ENCODE results near the gene PACRG.
"Not testable (repeated sequence)": the region's sequence is repeated elsewhere in the genome, so short reads cannot be mapped to it uniquely, and the experiment has no call there.

PACRG gene

DNA sequence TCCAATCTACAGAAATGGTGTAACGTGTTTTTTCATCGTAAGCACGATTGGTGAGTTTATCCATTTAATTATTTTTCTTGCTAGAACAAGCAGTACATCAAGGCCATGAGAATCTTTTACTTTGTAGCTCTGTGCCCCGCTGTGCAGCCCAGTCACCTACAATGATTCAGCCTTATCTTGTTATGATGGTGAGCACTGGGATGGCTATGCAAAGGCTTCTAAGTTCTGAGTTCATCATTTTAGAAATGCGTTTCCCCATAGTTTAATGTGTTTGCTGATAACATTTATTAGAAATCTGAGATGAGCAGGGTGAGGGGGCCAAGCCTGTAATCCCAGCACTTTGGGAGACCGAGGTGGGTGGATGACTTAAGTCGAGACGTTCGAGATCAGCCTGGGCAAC lies 575.0 kb downstream of the PACRG start:
- no peaks in the 10 kb centered on the region for H3K36me3 ChIP-seq (ENCODE audit: insufficient read depth, low read length)
- no peak overlapping the region for H3K9ac ChIP-seq (ENCODE audit: low read length)
- H3K9me3 ChIP-seq (ENCODE audit: low read length): no peaks in the 10 kb centered on the region
- no peak overlapping the region for H3K4me3 ChIP-seq (ENCODE audit: low read depth in 1 of 2, low read length in 2 of 2)
- no peaks in the 10 kb centered on the region for H3K27me3 ChIP-seq (ENCODE audit: control insufficient read depth in 1 of 2, insufficient read depth in 2 of 2, low read length in 2 of 2)
- no peak overlapping the region for H3K27ac ChIP-seq (ENCODE audit: low read depth, low read length)
- no peaks in the 10 kb centered on the region for H3K4me1 ChIP-seq (ENCODE audit: insufficient read depth, low read length)

DNA sequence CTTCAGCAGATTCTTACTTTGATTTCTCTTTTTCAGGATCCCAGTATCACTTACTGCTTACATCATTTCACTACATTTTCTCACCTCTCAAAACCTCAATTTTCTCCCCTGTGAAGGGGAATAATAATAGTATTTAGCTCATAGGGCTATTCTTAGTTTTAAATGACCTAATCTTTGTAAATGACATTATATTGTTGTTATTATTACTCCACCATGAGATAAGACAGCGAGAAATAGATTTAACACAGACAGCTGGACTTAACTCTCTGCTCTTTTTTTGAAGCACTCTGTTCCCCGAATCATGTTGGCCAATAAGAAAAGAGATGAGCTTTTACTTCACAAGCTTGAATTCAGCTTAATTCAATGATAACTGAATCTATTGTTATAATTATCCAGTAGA lies 578.2 kb downstream of the PACRG start:
- H3K27me3 ChIP-seq (ENCODE audit: control insufficient read depth in 1 of 2, insufficient read depth in 2 of 2, low read length in 2 of 2): no peaks in the 10 kb centered on the region
- no peak overlapping the region for H3K9ac ChIP-seq (ENCODE audit: low read length)
- H3K4me1 ChIP-seq (ENCODE audit: insufficient read depth, low read length): no peaks in the 10 kb centered on the region
- no peak overlapping the region for H3K27ac ChIP-seq (ENCODE audit: low read depth, low read length)
- H3K4me3 ChIP-seq (ENCODE audit: low read depth in 1 of 2, low read length in 2 of 2): no peak overlapping the region
- H3K36me3 ChIP-seq (ENCODE audit: insufficient read depth, low read length): no peaks in the 10 kb centered on the region
- no peaks in the 10 kb centered on the region for H3K9me3 ChIP-seq (ENCODE audit: low read length)

DNA sequence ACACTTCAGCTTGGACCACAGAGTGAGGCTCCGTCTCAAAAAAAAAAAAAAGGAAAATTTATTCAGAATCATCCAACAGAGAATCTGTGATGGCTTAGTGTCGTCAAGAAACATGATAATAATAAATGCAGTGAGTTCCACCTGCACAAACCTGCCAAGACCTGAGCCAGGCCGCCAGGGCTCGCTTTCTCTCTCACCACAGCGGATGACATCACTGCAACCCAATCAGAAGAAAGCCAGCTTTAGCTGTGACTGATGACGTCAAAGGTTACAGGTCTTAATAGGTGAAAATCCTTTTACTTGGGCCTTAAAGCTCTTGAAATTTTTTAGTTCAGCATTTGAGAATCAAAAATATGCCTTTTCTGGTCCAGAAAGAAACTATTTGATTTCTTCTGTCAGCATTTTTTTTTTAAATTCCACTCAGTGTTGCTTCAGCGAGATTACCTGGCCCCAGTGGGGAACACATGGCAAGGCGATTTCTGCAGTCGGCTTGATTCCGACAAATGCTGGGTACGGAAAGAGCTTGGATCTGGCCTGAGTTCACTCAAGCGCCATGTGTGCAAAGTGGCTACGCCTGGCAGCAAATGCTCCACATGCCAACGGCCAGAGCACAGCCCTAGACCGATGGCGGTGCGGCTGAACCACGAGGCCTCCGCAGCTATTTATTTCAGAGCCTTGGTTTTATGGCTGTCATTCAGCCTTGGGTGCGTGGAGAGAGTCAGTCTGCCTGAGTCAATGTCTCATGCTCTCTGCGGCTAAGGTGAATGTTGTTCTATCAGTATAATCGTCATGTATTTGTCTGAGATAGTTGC lies 581.1 kb downstream of the PACRG start:
- no peak overlapping the region for H3K9ac ChIP-seq (ENCODE audit: low read length)
- no peaks in the 10 kb centered on the region for H3K27me3 ChIP-seq (ENCODE audit: control insufficient read depth in 1 of 2, insufficient read depth in 2 of 2, low read length in 2 of 2)
- H3K9me3 ChIP-seq (ENCODE audit: low read length): no peaks in the 10 kb centered on the region
- no peaks in the 10 kb centered on the region for H3K4me1 ChIP-seq (ENCODE audit: insufficient read depth, low read length)
- H3K27ac ChIP-seq (ENCODE audit: low read depth, low read length): no peak overlapping the region
- no peak overlapping the region for H3K4me3 ChIP-seq (ENCODE audit: low read depth in 1 of 2, low read length in 2 of 2)
- no peaks in the 10 kb centered on the region for H3K36me3 ChIP-seq (ENCODE audit: insufficient read depth, low read length)

DNA sequence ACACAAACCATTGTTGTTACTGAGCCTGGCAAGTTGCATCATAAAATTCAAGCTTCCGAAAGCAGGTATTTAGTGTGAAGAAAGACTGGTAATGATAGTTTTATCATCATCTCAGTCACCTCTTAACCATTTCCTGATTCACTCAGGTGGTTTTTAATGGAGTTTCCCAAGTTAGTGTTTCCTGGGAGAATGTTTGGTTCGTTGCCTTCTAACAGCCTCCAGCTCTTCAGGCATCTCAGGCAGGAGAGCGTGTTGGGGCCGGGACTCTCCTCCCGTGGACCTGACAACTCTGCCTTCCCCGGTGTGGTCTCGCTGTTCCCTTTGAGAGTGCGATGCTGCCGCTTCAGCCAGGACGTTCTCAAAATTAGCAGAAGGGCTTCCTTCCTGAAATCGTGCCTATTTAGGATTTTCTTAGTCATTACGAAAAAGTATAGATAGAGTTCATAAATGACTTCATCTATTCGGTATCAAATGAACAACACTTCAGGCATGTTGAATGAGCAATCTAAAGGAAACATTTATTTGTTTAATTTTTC lies 581.8 kb downstream of the PACRG start:
- Histone ChIP-seq H3K27ac (ENCODE audit: low read depth, low read length) (no peak overlapping the region), H3K27me3 (ENCODE audit: control insufficient read depth in 1 of 2, insufficient read depth in 2 of 2, low read length in 2 of 2) (no peaks in the 10 kb centered on the region), H3K4me3 (ENCODE audit: low read depth in 1 of 2, low read length in 2 of 2) (no peak overlapping the region), H3K9ac (ENCODE audit: low read length) (no peak overlapping the region), H3K4me1 (ENCODE audit: insufficient read depth, low read length) (no peaks in the 10 kb centered on the region), H3K9me3 (ENCODE audit: low read length) (no peaks in the 10 kb centered on the region), H3K36me3 (ENCODE audit: insufficient read depth, low read length) (no peaks in the 10 kb centered on the region)

DNA sequence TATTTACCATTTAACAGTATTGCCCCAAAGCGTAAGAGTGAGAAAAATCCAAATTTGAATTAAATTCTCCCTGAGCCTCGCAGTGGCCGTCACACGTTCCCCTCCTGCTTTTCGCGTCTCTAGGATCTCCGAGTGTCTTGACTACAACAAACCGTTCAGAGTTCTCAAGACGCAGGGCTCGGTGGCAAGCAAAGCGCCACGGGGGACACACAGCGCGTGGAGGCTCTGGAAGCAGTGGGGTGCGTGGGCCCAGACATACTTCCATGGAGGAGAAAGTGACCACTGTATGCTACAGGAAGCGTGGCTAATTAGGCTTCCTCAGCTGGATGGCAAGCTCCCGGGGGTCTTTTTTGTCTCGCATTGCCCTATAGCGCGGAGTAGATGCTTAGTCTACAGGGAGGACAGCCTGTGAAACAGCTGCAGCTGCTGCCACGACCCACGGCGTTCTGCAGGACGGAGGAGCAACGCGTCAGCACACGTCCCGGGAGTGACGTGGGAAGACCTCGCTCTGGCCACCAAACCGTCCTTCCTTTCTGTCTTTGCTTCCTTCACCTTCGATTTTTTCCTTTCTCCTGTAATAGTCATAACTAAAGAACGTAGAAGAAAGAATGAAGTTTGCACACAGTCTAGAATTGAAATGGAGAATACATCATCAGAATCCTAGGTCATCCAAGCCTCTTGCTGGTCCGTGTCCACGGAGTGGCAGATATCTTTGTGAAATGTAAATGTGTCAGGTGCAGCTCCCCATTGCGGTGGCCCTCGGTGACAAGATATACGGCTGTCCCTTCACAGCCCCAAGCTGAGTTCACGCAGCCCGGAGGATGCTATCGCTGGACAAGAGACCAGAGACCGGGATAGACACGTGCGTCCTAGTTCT lies 582.6 kb downstream of the PACRG start:
- Histone ChIP-seq H3K27ac (ENCODE audit: low read depth, low read length) (no peak overlapping the region), H3K9me3 (ENCODE audit: low read length) (no peaks in the 10 kb centered on the region), H3K36me3 (ENCODE audit: insufficient read depth, low read length) (no peaks in the 10 kb centered on the region), H3K9ac (ENCODE audit: low read length) (no peak overlapping the region), H3K27me3 (ENCODE audit: control insufficient read depth in 1 of 2, insufficient read depth in 2 of 2, low read length in 2 of 2) (no peaks in the 10 kb centered on the region), H3K4me1 (ENCODE audit: insufficient read depth, low read length) (no peaks in the 10 kb centered on the region), H3K4me3 (ENCODE audit: low read depth in 1 of 2, low read length in 2 of 2) (no peak overlapping the region)

DNA sequence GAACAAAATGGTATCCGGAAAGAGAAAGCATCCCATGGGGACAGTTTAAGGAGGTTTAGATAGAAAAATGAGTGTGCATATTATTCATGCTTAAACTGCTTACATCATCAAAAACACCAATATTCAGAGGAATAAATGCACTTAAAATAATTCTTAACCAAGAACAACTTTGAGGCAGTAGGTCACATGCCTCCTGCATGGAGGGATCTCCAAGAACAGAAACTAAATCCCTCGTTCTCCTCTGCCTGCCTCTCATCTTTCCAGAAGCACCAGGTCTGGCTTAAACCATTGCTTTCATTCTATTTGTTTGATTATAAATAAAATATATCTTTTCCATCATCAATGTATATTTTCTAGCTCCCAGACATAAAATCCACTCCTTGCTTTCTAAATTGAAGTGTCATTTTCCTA lies 583.2 kb downstream of the PACRG start:
- H3K4me1 ChIP-seq (ENCODE audit: insufficient read depth, low read length): no peaks in the 10 kb centered on the region
- H3K27me3 ChIP-seq (ENCODE audit: control insufficient read depth in 1 of 2, insufficient read depth in 2 of 2, low read length in 2 of 2): no peaks in the 10 kb centered on the region
- no peaks in the 10 kb centered on the region for H3K9me3 ChIP-seq (ENCODE audit: low read length)
- no peak overlapping the region for H3K27ac ChIP-seq (ENCODE audit: low read depth, low read length)
- H3K4me3 ChIP-seq (ENCODE audit: low read depth in 1 of 2, low read length in 2 of 2): no peak overlapping the region
- H3K9ac ChIP-seq (ENCODE audit: low read length): no peak overlapping the region
- no peaks in the 10 kb centered on the region for H3K36me3 ChIP-seq (ENCODE audit: insufficient read depth, low read length)

DNA sequence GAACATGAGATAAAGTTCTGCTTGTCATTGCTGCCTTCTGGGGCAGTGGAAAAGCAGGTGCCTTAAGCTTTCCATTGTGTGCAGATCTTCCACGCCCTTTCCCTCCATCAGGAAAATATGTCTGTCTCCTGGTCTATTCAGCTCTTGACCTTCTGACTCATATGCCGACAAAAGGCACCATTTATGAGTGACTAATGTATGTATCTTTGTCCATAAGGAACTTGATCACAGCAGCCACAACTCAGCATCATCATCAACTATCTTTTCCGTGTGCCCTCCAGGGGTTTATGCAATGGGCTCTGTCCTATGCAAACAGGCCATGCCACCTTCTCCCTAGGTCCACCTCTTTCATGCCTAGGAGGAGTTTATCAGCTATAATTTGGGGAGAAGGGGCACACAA lies 584.1 kb downstream of the PACRG start:
- H3K27me3 ChIP-seq (ENCODE audit: control insufficient read depth in 1 of 2, insufficient read depth in 2 of 2, low read length in 2 of 2): no peaks in the 10 kb centered on the region
- no peak overlapping the region for H3K27ac ChIP-seq (ENCODE audit: low read depth, low read length)
- no peaks in the 10 kb centered on the region for H3K36me3 ChIP-seq (ENCODE audit: insufficient read depth, low read length)
- no peak overlapping the region for H3K4me3 ChIP-seq (ENCODE audit: low read depth in 1 of 2, low read length in 2 of 2)
- H3K4me1 ChIP-seq (ENCODE audit: insufficient read depth, low read length): no peaks in the 10 kb centered on the region
- H3K9ac ChIP-seq (ENCODE audit: low read length): no peak overlapping the region
- H3K9me3 ChIP-seq (ENCODE audit: low read length): no peaks in the 10 kb centered on the region

DNA sequence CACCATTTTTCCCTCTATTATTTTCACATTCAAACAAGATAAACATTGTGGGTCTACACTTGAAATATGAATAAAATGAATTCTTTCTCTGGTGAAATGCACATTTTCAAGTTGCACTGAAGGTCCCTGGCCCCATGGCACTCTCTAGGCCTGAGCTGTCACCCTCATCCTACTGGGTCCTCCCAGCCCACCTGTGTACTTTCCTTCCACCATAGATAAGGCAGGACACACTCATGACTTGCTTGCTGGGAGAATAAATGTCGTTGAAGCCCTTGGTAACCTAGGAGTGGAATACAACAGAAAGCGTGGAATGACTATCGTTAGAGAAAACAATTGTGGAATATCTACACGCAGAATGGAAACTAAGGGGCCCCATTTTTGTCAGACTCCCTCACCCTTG lies 585.8 kb downstream of the PACRG start:
- Histone ChIP-seq H3K9me3 (ENCODE audit: low read length) (no peaks in the 10 kb centered on the region), H3K9ac (ENCODE audit: low read length) (no peak overlapping the region), H3K36me3 (ENCODE audit: insufficient read depth, low read length) (no peaks in the 10 kb centered on the region), H3K27me3 (ENCODE audit: control insufficient read depth in 1 of 2, insufficient read depth in 2 of 2, low read length in 2 of 2) (no peaks in the 10 kb centered on the region), H3K4me3 (ENCODE audit: low read depth in 1 of 2, low read length in 2 of 2) (no peak overlapping the region), H3K4me1 (ENCODE audit: insufficient read depth, low read length) (no peaks in the 10 kb centered on the region), H3K27ac (ENCODE audit: low read depth, low read length) (no peak overlapping the region)

DNA sequence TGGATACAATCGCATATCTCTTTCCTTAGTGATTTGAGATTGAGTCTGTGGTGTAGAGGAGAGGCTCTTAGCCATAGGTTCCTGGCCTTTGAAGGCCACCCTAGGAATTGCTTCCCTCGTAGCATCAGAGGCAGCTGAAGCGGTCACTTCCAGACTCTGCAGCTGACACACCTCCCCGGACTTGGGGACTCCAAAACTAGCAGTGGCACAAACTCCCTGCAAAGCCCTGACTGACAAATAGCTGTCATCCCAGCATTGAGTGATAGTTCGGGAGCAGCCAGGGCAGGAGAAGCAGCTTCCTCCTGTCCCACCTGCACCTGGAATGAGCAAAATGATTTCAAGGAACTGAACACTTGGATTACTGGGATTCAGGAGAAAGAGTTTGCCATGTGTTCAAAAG lies 586.2 kb downstream of the PACRG start:
- no peak overlapping the region for H3K9ac ChIP-seq (ENCODE audit: low read length)
- H3K4me3 ChIP-seq (ENCODE audit: low read depth in 1 of 2, low read length in 2 of 2): no peak overlapping the region
- no peaks in the 10 kb centered on the region for H3K36me3 ChIP-seq (ENCODE audit: insufficient read depth, low read length)
- H3K27ac ChIP-seq (ENCODE audit: low read depth, low read length): no peak overlapping the region
- H3K27me3 ChIP-seq (ENCODE audit: control insufficient read depth in 1 of 2, insufficient read depth in 2 of 2, low read length in 2 of 2): no peaks in the 10 kb centered on the region
- no peaks in the 10 kb centered on the region for H3K9me3 ChIP-seq (ENCODE audit: low read length)
- no peaks in the 10 kb centered on the region for H3K4me1 ChIP-seq (ENCODE audit: insufficient read depth, low read length)

DNA sequence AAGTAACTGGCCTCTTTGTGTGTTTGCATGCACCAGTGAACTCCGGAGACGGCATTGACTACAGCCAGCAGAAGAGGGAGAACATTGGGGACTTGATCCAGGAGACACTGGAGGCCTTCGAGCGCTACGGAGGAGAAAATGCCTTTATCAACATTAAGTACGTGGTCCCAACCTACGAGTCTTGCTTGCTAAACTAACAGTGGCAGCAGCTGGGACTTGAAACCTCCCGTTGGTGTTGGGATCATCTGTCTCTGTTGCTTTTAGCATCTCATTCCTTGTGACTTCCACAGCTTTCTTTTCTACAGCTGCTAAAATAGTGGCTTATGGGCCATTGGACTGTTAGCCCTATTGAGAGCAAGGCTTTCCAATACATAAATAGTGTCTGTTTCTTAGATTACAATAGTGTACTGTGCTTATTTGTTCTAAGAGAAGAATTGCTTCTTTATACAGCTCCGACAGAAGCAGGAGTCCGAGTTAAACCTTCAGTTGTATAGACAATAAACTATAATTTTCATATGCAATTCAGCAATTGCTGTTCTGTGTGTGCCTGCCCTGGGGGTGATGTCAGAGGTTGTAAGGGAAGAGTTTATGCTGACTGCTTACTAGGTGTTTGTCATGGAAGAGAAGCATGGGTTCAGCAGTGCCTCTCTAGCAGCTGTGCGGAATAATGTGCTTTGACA lies 587.2 kb downstream of the PACRG start:
- Histone ChIP-seq H3K27me3 (ENCODE audit: control insufficient read depth in 1 of 2, insufficient read depth in 2 of 2, low read length in 2 of 2) (no peaks in the 10 kb centered on the region), H3K9me3 (ENCODE audit: low read length) (no peaks in the 10 kb centered on the region), H3K36me3 (ENCODE audit: insufficient read depth, low read length) (no peaks in the 10 kb centered on the region), H3K4me3 (ENCODE audit: low read depth in 1 of 2, low read length in 2 of 2) (no peak overlapping the region), H3K9ac (ENCODE audit: low read length) (no peak overlapping the region), H3K27ac (ENCODE audit: low read depth, low read length) (no peak overlapping the region), H3K4me1 (ENCODE audit: insufficient read depth, low read length) (peaks cover under 1% of the 10 kb centered on the region)

DNA sequence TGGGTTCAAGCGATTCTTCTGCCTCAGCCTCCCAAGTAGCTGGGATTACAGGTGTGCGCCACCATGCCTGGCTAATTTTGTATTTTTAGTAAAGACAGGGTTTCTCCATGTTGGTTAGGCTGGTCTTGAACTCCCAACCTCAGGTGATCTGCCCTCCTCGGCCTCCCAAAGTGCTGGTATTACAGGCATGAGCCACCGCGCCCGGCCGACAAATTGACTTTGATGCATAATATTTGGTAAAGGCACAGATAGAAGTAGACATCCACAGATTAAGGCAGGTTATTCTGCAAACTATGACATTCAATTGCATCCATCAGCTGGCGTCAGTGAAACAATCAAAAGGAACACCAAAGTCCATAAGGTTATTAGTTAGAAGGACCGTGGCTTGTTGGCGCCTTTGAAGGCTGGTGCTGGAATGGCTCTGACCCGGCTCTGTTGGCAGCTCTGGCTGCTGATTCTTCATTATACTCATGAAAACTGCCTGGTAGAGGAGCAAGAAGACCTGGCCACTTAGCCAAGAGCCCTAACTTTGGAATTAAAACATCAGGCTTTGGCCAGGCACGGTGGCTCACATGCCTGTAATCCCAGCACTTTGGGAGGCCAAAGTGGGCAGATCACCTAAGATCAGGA lies 589.2 kb downstream of the PACRG start:
- not testable (repeated sequence) for H3K9me3 ChIP-seq (ENCODE audit: low read length); H3K4me3 ChIP-seq (ENCODE audit: low read depth in 1 of 2, low read length in 2 of 2); H3K36me3 ChIP-seq (ENCODE audit: insufficient read depth, low read length); H3K27ac ChIP-seq (ENCODE audit: low read depth, low read length); H3K9ac ChIP-seq (ENCODE audit: low read length); H3K27me3 ChIP-seq (ENCODE audit: control insufficient read depth in 1 of 2, insufficient read depth in 2 of 2, low read length in 2 of 2)
- H3K4me1 ChIP-seq (ENCODE audit: insufficient read depth, low read length): peaks cover 11% of the 10 kb centered on the region

Measured in muscle layer of colon (tissue), 2 donors.